SK-N-DZ (cell line): ENCODE measurements around the gene SLC51B.
"Not testable (repeated sequence)": the region's sequence is repeated elsewhere in the genome, so short reads cannot be mapped to it uniquely, and the experiment has no call there.

ENCODE experiments used
- DNase-seq: peaks from one replicate; pipeline ENCODE4 v3.0.0-alpha.2; 2015; ENCODE audit warnings: low spot score

Gene SLC51B

DNA sequence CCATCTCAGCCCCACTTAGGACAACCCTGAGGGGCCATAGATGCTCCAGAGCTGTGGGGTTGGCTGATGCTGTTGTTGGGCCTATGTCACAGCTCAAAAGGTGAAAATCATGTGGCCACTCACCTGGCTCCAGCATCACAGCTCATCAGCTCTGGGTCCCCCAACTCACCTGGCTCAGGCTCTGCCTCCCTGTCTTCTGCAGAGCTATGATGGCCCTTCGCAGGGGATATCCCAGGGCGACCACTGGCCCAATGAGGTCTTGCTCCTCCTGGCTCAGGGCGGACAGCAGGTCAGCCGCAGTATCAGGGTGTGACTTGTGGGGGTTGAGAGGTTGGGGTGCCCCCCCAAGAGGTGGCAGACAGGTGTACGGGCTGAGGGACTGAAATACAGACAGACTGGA is 54.1 kb downstream of the SLC51B start:
- DNase-seq = no peak

DNA sequence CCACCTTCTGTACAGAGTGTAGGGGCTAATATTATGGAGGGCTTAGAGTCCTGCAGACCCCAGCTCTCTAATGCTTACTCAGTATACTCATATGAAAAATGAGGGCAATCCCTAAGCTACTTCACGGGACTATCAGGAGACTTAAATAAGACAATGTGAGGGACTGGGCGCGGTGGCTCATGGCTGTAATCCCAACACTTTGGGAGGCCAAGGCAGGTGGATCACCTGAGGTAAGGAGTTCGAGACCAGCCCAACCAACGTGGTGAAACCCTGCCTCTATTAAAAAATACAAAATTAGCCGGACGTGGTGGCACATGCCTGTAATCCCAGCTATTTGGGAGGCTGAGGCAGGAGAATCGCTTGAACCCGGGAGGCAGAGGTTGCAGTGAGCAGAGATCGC is 54.6 kb downstream of the SLC51B start:
- DNase-seq = not testable (repeated sequence)

DNA sequence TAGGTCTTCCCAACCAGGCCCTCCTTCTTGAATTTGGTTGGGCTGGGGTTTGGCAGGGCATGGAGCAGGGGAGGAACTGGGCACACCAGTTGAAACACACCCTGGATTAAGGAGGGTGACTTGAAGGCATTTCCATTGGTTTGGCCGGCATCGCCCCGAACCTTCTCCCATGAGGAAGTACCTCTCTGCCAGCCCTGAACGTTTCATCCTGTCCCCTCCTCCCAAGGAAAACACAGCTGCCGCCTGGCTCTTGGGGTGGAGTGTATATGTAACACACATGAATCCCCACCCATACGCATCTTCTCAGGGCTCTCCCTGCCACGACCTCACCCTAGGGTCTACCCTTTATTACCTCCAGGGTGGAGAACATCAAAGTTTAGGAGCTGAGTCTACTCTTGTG is 55.3 kb downstream of the SLC51B start:
- no peak for DNase-seq

DNA sequence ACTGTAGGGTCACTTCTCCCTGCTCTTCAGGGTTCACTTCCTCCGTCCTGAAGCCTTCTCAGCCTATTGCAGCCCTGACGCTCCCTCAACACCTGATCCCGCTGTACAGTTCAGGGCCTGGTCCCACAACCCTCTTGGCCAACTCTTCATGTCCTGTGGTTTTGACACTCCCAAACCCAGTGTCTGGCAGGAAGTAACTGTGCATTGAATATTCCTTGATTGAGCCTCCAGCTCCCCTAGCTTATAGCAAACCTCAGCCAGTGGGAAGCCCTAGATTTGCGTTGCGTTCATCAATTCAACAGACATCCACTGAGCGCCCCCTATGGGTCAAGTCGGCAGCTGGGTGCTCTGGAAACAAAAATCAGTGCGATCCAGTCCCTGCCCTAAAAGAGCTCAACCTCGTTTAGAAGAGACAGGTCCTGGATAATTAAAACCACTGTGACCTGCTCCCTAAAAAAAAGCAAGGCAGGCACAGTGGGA is 56.3 kb downstream of the SLC51B start:
- no peak for DNase-seq

DNA sequence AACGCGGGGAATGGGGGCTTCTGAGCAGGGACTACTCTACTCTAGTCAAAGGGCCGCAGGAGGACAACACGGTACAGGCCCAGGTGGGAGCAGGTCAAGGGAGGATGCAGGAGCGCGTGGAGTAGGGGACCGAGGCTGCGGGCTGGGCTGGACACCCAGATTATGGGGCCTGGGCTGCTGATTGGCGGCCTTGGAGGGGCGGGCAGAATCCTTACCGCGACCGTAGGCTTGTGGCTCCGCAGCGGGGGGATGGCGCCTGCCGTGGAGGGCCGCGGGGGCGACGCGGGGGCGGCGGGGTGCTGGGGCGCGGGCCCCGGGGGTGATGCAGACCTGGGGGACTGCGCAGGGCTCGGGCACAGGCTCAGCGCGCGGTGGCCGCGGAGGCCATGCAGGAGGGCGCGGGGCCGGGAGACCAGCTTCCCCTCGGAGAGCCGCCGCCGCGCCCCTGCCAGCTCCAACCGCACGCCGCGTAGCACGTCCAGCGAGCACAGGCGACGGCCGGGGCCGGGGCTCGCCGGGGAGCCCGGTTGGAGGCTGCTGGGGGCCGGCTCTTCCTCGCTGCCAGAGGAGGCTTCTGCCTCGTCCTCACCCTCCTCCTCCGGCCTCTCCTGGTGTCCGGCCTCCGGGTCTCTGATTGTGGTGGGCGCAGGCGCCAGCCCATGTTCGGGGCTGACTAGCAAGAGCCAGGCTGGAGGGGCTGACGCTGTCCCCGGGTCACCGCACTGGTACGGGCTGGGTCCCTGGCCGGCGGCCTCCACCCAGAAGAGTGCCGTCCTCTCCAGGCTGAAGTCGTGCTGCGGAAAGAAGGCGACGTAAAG is 56.9 kb downstream of the SLC51B start:
- DNase-seq = no peak

DNA sequence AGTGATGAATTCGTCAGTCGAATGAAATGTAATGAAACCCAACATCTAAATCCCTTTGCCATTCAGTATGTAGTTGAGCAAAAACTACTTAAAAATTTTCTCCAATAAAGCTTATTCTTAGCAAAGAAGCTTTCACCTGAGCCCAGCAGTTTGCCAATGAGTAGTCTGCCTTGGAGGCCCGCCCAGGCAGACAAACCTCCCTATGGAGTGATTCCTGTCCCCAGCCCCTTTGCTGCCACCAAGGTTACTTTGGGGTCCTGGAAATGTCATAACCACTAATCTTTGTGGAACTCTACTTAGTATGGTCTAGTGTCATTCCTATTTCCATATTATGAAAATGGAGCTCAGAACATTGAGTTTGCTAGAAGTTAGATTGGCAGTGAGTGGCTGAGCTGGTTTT is 57.7 kb downstream of the SLC51B start:
- no peak for DNase-seq
